Hepatocyte (in vitro differentiated cells): ENCODE measurements around the gene PSMG4.

Source experiments
- CTCF ChIP-seq: fragments of 200-600 bp; sonication (generic); IDR thresholded peaks from 2 replicates; pipeline ENCODE4 v1.5.1; 2016; ENCODE audit warnings: antibody characterized with exemption, mild to moderate bottlenecking; ENCODE audit not compliant: poor library complexity
- EZH2 ChIP-seq: fragments of 200-600 bp; sonication (generic); IDR thresholded peaks from 2 replicates; pipeline ENCODE4 v1.6.1; 2016; ENCODE audit warnings: antibody characterized with exemption, mild to moderate bottlenecking, borderline replicate concordance
- EZH2phosphoT487 ChIP-seq: fragments of 200-600 bp; sonication (generic); IDR thresholded peaks from one replicate; pipeline ENCODE4 v1.6.1; 2018; ENCODE audit warnings: antibody characterized with exemption, mild to moderate bottlenecking, low read depth, moderate library complexity; ENCODE audit not compliant: unreplicated experiment, severe bottlenecking

- no peak for TF ChIP-seq CTCF
- TF ChIP-seq EZH2 = no peak
- no peak for TF ChIP-seq EZH2phosphoT487
Measured at GRCh38 chr6:3272911-3273547, 14.3 kb downstream of the PSMG4 start.
